Ishikawa (cell line): Measurements from ENCODE around the gene POLA2.

Source experiments
- CEBPB ChIP-seq: IDR thresholded peaks from 2 replicates; pipeline ENCODE4 v1.6.1; 2012
- EP300 ChIP-seq: IDR thresholded peaks from 2 replicates; pipeline ENCODE4 v1.6.1; 2012; ENCODE audit warnings: borderline replicate concordance
- MAX ChIP-seq: IDR thresholded peaks from 2 replicates; pipeline ENCODE4 v1.6.1; 2012
- NFIC ChIP-seq: IDR thresholded peaks from 2 replicates; pipeline ENCODE4 v1.6.1; 2012
- RAD21 ChIP-seq: IDR thresholded peaks from 2 replicates; pipeline ENCODE4 v1.6.1; 2012; ENCODE audit warnings: low read depth
- REST ChIP-seq: IDR thresholded peaks from 2 replicates; pipeline ENCODE4 v1.6.1; 2012; ENCODE audit warnings: low read depth, mild to moderate bottlenecking
- YY1 ChIP-seq: IDR thresholded peaks from 2 replicates; pipeline ENCODE4 v1.6.1; 2012; ENCODE audit warnings: low read depth

DNA sequence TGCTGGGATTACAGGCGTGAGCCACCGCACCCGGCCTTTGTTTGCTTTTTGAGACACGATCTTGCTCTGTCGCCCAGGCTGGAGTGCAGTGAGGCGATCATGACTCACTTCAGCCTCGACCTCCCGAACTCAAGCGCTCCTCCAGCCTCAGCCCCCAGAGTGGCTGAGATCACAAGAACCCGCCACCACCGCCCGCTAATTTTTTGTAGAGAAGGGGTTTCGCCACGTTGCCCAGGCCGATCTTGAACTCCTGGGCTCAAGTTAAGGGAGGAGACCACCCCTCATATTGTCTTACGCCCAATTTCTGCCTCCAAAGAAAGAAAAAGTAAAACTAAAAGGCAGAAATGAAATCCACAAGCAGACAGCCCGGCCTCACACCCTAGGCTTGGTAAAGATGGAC, 1.5 kb upstream of the POLA2 start:
- TF ChIP-seq EP300 (no peak), NFIC (no peak), CEBPB (no peak), YY1 (no peak), RAD21 (no peak), REST (no peak), MAX (no peak)
